Measurements from ENCODE around the gene METTL24.
A peak's percentile ranks its signal among the peaks of the same experiment; 100 is the strongest.
"Not testable (repeated sequence)": the region's sequence is repeated elsewhere in the genome, so short reads cannot be mapped to it uniquely, and the experiment has no call there.

METTL24 gene

DNA sequence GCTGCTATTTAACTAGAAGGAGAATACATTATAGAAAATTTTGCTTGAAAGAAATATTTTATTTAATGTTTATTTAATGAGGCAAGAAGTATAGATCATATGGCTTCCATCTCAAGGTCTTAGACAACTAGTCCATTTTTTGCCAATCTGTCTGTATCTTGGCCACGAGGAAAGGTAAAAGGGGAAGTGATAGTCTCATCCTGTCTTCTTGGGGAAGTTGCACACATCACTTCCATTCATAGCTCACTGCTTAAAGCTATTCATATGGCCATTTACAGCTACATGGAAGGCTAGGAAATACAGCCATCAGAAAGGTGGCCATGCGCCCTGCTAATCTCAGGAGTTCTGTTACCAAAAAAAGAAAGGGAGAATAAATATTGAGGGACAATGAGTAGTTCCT is 50.8 kb downstream of the METTL24 start:
- no peak for DNase-seq

DNA sequence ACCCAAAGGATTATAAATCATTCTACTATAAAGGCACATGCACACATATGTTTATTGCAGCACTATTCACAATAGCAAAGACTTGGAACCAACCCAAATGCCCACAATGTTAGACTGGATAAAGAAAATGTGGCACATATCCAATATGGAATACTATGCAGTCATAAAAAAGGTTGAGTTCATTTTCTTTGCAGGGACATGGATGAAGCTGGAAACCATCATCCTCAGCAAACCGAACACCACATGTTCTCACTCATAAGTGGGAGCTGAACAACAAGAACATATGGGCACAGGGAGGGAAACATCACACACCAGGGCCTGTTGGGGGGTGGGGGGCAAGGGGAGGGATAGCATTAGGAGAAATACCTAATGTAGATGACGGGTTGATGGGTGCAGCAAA is 52.3 kb downstream of the METTL24 start:
- not testable (repeated sequence) for DNase-seq

DNA sequence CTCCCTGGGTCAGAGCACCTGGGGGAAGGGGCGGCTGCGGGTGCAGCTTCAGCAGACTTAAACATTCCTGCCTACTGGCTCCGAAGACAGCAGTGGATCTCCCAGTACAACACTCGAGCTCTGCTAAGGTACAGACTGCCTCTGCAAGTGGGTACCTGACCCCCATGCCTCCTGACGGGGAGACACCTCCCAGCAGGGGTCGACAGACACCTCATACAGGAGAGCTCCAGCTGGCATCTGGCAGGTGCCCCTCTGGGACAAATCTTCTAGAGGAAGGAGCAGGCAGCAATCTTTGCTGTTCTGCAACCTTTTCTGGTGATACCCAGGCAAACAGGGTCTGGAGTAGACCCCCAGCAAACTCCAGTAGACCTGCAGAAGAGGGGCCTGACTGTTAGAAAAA is 54.5 kb downstream of the METTL24 start:
- not testable (repeated sequence) for DNase-seq

DNA sequence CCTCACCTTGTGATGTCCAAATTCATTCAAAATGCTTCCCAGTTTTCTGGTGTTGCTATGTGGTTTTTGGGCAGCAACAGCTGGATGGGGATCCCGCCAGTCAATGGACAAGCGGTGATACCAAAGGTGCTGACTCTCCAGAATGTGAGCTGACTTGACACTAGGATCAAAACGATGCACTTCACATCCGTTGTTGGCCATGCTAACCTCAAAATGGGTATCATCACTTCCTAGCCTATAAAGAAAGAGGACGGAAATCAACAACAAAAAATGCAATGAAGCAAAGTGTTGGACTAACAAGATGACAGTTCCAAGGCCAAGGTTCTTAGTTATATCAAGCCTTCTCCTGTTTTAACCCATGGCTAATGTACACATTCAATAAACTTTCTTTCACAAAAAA is 59.2 kb downstream of the METTL24 start:
- no peak for DNase-seq

DNA sequence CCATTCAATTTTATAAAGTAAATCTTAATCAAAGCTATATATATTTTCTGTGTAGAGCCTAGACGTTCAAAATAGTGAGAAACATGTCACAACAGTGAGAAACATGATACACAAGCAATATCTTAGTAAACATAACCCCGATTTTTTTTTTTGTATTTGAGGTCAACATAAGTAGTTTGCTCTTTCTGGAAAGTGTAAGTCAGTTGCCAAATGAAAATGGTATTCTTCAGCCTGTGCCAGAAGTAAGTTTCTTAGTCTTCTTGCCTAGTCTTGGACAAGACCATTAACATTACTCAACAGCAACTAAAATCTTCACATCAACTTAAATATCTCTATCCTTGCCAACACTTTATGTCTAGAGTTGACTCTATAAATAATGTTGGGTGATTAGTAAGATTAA is 59.7 kb downstream of the METTL24 start:
- no peak for DNase-seq

DNA sequence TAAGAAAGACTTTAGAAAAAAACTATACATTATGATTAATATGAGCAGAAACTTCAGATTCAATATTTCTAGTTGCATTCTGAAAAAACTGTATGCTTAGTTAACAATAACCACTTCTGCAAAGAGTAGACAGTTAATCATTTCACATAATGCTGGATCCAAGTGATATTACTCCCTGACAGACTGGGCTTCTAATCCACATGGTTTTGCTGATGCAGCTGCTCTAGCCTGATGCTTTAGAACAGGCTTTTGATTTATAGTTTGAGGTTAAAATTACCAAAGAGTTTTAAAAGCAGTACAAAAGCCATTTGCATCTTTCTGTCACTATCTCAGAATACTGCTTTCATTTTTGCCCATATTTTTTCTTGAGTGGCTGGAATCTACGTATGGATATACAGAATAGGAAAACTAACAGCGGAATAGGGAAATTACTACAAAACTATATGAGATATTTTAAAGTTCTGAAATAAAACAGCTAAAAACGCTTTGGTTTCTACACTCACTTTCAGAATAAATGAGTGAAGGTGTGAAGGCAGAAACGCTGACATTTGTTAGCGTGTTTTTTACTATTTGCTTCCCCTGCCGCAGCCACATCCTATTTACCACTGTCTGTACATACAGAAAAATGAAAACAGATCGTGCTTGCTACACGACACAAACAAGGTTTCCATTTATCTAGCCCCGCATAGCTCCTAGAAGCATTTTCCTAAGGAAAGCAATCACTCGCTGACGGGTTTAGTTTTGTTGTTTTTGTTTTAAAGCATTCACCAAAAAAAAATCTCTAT is 61.7 kb downstream of the METTL24 start:
- no peak for DNase-seq

DNA sequence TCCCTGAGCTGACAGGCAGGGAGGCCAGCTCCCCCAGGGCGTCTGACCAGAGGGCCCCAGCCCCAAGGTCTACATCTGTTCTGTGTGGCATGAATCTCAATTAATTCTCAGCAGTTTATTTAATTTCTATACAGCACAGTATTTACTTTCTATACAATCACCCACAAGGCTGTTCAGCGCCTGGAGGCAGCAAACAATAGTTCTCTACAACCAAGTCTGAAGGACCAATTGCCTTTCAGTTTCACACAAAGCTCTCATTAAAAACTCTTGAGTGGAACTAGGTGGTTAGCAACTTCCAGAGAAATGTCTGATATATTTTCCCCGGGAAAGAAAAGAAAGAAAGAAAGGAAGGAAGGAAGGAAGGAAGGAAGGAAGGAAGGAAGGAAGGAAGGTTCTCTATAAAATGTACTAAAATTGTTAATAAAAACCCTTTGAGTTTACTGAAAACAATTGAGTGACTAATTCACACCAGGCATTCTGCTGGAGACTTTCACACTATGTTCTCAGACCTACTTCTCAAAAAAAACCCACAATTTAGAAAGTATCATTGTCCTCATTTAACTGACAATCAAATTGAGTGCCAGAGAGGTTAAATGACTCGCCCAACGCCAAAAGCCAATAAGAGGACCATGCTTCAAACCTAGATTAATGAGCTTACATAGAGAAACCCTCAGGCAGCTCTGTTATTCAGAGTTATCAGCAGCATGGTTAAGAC is 62.5 kb downstream of the METTL24 start:
- no peak for DNase-seq

DNA sequence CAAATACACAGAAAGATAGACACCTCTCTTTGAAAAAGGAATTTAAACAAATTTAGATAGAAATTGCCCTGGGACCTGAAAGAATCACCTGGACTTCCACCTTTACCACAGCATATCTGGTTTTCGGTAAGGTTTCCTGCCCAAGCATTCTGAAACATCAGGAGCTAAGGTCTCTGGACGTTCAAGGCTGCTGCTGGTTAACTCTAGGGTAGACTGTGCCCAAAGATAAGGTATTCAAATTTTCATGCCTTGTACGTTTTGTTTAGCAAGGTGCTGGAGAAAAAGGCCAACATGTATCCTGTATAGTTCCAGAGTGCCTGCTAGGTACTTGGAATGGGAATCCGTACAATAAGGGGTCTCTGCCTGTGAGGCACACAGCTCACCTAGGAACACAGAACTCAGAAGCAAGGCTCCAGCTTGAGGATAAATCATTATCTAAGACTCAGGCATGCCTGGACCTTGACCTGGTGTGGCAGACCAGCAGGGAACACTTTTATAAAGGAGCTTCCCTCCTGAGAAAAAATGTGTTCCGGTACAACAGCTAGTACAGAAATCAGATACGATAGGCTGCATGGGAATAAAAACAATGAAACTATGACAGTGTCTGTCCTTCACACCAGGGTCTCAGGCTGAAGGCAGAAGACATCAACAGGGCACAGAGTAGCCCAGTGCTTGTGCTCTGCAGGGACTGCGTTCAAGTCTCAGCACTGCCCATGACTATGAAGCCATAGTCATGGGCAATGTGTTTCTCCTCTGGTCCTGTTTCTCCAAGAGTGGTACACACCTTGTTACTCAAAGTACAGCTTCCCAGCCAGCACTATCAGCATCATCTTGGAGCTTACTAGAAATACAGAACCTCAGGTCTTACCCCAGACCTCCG is 70.4 kb downstream of the METTL24 start:
- no peak for DNase-seq

DNA sequence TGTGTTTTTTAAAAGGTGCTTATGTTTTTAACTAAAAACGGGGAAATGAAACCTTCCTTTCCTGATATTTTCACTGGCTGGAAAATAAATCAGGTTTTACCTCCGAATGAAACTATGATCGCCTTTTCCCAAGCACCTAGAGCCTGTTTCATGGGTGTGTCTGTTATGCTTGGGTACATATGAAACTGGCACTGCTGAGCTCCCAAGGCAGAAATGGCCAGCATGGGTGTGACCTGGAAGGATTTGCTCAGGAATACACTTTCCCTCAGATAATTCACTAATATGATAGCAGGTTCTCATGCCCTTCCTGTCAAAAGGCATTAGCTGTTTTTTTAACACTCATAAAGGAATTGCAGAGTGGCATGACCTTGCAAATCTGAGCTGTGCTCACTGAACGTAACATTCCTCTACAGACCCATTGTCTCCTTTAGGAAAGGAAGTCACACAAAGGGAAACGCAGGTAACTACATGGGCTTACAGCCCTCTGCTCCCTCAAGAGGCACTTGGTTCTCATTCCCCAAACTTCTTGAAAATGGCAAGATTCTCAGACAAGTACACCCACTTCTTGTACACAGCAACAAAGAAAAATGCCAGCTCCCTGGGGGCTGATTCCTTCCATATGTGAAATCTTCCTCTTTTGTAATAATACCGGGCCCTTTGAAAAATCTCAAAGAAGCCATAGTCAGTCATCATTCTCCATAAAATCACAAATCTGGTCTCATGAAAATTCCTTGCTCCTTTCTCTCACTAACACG is 72.7 kb downstream of the METTL24 start:
- no peak for DNase-seq

DNA sequence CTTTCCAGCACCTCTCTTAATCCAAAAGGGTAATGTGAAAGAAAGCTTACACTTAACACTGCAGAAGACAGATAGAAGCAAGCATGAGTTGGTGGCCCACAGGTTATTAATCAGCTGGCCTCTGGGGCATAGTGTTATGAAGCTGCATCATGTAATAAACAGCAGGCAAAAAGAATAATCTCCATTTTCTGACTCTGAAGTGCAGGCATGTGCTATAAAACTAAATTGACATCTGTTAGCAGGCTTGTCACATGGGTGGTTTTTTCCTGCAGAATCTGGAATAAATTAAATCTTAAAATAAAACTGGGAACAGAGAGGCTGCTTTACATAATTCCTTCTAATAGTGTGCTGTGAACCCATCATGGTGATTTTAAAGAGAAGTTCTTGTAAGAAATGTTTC is 73.3 kb downstream of the METTL24 start:
- DNase-seq, result no peak

DNA sequence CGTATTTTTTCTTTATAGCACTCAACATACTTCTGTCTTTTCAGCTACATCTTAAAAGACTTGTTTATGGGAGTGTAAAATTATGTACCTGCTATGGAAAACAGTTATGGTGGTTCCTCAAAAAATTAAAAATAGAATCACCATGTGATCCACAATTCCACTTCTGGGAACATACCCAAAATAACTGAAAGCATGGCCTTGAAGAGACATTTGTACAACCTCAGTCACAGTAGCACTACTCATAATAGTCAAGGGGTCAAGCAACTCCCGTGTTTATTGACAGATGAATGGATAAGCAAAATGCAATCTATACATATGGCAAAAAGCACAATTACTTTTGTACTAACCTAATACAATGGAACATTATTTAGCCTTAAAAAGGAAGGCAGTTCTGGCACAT is 74.5 kb downstream of the METTL24 start:
- DNase-seq, result no peak

DNA sequence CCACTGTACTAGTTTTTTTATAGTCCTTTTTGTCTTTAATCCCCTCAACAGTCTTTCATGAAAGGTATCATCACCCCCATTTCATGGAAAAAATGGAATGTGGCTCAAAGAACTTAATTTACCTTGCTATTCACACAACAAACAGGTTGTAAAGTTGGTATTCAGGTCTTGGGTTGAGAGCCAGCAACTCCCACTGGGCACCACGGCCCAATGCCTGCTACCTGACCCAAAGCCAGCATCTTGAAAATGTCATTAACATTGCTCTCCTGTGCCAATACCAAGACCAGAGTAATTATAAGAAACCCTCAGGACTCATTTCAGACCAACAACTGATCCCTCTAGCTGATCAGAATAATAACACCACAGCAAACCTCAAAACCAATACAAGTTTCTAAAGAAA is 75.7 kb downstream of the METTL24 start:
- no peak for DNase-seq

DNA sequence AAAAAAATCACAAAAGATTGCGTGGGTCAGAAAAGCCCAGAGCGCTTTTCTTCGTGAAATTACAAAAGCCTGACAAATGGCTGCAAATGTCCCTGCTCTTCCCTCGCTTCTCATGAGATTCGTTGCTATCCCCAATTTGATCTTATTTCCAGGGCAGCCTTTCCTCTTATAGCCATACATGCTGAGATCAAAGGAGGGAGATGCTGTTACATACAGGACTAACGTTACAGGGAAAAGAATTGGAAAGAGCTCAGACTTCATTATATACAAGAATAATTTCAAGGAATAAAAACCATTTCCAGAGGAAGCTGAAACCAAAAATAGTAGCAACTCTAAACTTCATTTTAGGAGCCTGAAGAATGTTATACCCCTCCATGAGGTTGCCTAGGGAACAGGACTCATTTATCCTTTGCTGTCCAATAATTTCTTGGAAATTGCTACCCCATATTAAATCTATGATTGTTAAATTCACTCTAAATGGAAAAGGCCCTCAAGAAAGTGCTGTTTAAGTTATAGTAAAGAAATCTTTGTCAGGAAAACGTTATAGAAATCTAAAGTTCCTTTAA is 81.0 kb downstream of the METTL24 start:
- DNase-seq, result no peak

DNA sequence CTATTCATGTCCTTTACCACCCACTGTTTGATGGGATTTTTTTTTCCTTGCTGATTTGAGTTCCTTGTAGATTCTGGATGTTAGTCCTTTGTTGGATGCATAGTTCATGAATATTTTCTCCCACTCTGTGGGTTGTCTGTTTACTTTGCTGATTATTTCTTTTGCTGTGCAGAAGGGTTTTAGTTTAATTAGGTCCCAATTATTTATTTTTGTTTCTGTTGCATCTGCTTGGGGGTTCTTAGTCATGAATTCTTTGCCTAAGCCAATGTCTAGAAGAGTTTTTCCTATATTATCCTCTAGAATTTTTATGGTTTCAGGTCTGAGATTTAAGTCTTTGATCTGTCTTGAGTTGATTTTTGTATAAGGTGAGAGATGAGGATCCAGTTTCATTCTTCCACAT is 85.4 kb downstream of the METTL24 start:
- DNase-seq, result not testable (repeated sequence)

DNA sequence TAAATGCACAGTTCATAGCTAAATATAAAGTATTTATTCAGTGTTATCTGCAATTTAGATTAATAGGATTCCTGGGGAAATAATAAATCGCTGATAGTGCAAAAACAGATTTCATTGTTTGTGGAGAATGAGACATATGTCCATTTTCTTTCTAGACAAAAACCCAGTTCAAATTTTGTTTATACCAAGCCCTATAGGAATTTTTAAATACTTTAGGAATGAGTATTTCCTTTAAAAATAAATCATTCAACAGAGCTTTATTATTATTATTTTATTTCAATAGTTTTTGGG is 86.5 kb downstream of the METTL24 start:
- DNase-seq, result no peak

DNA sequence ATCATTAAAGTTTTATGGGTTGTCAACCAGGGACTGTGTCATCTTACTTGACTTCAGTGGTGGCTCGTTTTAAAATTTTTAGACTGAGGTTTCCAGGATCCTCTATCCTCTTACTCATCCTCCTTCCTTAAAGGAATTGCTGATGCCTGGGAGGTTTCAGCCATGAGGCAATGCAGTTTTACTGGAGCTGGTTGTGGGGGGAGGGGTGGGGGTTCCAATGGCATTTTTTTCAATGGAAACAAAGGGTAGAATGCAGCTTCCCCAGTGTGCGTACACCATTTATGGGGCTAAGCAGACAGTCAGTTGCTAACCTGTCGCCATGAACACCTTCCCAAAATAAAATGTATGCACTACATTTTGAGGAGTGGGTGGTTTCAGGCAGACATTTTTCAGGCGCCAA is 88.0 kb downstream of the METTL24 start:
- no peak for DNase-seq

DNA sequence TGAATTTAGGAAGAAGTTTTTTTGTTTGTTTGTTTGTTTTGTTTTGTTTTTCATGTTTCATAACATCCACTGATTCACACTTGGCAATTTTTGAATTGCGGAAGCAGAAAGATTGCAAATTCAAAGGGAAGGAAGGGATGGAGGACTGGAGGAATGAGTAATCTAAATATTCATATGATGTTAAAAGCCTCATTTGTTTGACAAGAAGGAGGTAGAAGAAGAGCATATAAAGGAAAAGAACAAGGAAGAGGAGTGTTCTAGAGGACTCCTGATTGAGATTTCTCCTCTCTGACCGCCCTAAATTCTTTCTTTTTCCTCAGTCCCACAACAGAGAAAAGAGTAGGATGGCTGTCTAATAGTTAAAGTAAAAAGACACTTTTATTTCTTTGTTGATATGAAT is 88.5 kb downstream of the METTL24 start:
- no peak for DNase-seq

DNA sequence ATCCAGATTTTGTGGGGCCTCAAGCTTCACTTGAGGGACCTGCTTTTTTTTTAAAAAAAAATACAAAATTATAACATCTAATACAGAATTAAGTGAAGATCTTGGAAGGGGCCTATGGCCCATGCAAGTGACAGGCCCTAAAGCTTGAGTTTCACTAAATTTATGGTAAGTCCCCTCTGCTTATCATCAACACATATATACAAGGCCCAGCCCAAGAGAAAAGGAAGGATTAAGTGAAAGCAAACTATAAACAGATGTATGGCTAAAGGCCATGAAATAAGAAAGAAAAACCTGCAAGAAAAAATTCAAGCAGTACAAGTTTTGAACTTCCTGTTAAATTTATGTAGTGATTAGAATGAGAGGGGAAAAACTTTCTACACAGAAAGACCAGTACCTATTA is 91.2 kb downstream of the METTL24 start:
- no peak for DNase-seq

DNA sequence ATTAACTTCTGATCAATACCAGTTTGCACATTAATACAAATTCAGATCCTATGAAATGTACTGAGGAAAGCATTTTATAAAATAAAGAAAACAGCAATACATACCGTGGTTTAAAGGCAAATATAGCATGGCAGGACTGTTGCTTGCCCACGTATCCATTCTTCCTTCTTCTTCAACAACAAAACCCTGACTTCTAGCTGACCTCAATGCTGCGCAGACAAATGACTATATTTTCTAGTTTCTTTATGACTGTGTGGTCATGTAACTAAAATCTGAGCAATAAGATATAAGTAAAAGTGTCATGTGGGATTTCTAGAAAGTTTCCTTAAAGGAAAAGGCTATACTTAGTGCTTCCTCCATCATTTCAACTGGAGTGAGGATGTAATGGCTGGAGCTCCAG is 92.9 kb downstream of the METTL24 start:
- no peak for DNase-seq

DNA sequence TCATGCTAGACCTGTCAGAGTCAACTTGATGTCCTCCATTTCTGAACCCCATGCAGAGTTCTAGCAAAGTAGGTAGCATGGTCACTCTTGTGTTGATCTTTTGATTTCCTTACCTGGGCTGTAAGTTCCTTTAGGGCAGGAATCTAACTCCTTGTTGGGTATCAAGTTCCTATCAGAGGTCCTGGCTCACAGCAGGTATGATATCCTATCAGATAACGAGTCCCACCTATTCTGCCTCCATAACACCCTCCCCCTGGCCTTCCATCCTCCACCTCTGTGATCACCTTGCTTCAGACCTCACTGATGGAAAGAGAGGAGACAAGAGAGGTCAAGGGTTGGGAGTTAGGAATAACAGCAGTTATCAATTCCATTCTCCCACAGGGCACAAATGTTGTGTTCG is 101.8 kb downstream of the METTL24 start:
- DNase-seq, result no peak

DNA sequence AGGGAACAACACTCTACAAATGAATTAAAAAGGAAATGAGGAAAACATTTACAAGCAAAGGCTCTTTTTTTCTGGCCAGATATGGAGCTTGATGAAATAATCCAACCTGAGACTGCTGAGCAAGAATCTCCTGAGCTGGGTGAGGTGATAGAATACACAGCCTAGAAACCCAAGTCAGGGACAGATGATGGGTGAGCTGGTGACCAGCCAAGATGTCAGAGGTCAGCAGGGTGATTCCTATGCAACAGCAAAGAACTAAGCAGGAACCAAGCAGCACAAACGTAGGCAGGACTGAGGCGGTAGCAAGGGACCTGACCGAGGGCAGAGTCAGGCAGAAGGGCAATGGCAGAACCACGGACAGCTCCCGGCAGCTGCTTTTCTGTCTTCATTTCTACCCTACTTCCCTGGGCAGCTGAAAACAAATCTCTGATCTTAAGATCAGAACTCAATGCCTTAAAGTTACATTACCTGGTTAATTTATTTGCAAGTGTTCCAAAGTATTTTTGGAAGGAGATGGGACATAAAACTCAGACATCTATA is 102.9 kb downstream of the METTL24 start:
- DNase-seq, result peak; percentile 3 to 6

DNA sequence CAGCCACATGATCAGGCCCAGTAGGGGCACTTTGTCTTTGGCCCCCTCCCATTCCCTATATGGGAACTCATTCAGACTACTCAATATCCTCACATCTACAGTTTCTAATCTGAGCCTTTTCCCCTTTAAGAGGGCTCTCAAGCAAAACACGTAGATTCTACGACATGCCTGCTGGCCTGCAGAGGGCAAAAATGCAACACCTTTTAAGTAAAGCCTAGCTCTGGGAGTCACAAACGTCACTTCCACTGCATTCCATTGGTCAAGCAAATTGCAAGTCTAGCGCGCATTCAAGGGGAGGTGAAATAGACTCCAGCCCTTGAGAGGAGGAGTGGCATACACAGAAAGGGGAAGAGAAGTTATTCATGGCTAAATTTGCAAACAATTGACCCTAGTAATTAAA is 107.3 kb downstream of the METTL24 start:
- no peak for DNase-seq
